Measurements from ENCODE around the gene ERO1A.

GRCh38 chr14:52607061-52607460 lies 88.3 kb downstream of the ERO1A start:
- TF ChIP-seq CTCF (conservative IDR thresholded peaks at IDR 0.05; ENCODE audit: low read depth, low read length) (no peak), EZH2 (IDR thresholded peaks at IDR 0.05; ENCODE audit: low read length, unreplicated experiment) (no peak)

Data from PC-3 (cell line).